ENCODE measurements around the gene PIK3R2. TPM values are rescaled to one million over a fixed set of nuclear protein-coding genes. Genes with fewer than 3 reads are reported as not detected.

The PIK3R2 gene
- total RNA-seq, 2 experiments from 2014 or later: 3.2 to 20.5 TPM

- H3K36me3 ChIP-seq (ENCODE audit: insufficient read depth, low read length): peaks cover 65% of the 10 kb centered on the region
- H3K27ac ChIP-seq (ENCODE audit: low read depth, low read length, poor library complexity, severe bottlenecking): peak overlapping the region; percentile 38
- no peak overlapping the region for H2AFZ ChIP-seq (ENCODE audit: low read length)
- BruUV-seq (replicated peaks): no TSS peak
- peaks cover 42% of the 10 kb centered on the region for H3K4me1 ChIP-seq (ENCODE audit: insufficient read depth, low read length, poor library complexity, severe bottlenecking)
- ChIA-PET CTCF (ENCODE audit: unreplicated experiment) (interaction anchor here (0.7 kb wide), 1 partner anchor 38 kb away, joined by 3 read pairs; no protein-coding TSS in a partner anchor), POLR2A (no interaction called here)
- no peak overlapping the region for H3K4me2 ChIP-seq (ENCODE audit: low read length)
- intact Hi-C loops (cut with micrococcal nuclease; ENCODE audit: unreplicated experiment): loop anchor here (2.0 kb wide), 1 partner anchor 56 kb away; no protein-coding TSS in a partner anchor
- H3K9me2 ChIP-seq (ENCODE audit: insufficient read depth, low read length): no peaks in the 10 kb centered on the region
- H4K20me1 ChIP-seq (ENCODE audit: insufficient read depth, low read length): no peaks in the 10 kb centered on the region
- TF ChIP-seq EZH2phosphoT487 (IDR thresholded peaks at IDR 0.05; ENCODE audit: borderline replicate concordance, low read depth, low read length) (no peak), CTCF (conservative IDR thresholded peaks at IDR 0.05; ENCODE audit: low read length) (peak; percentile 90)
- no peaks in the 10 kb centered on the region for H3K9me3 ChIP-seq (ENCODE audit: low read length)
- H3K4me3 ChIP-seq (ENCODE audit: low read depth, low read length, poor library complexity, severe bottlenecking): no peak overlapping the region
- no peaks in the 10 kb centered on the region for H3K79me2 ChIP-seq (ENCODE audit: insufficient read depth, low read depth, low read length)
- DNase-seq (ENCODE audit: low spot score): peak; percentile 81
Measured at GRCh38 chr19:18112989-18113478, 39.9 kb upstream of the PIK3R2 start.

GRCh38 chr19:18113827-18114226, 39.1 kb upstream of the PIK3R2 start:
- TF ChIP-seq EZH2phosphoT487 (IDR thresholded peaks at IDR 0.05; ENCODE audit: borderline replicate concordance, low read depth, low read length) (no peak), CTCF (conservative IDR thresholded peaks at IDR 0.05; ENCODE audit: low read length) (no peak)
- Histone ChIP-seq H3K4me1 (ENCODE audit: insufficient read depth, low read length, poor library complexity, severe bottlenecking) (peaks cover 42% of the 10 kb centered on the region), H2AFZ (ENCODE audit: low read length) (no peak overlapping the region), H3K36me3 (ENCODE audit: insufficient read depth, low read length) (peaks cover 60% of the 10 kb centered on the region), H3K4me2 (ENCODE audit: low read length) (no peak overlapping the region), H3K9me3 (ENCODE audit: low read length) (no peaks in the 10 kb centered on the region), H3K4me3 (ENCODE audit: low read depth, low read length, poor library complexity, severe bottlenecking) (no peak overlapping the region), H3K79me2 (ENCODE audit: insufficient read depth, low read depth, low read length) (peaks cover 7% of the 10 kb centered on the region; the same call in 1 of the 2 replicates), H3K27ac (ENCODE audit: low read depth, low read length, poor library complexity, severe bottlenecking) (no peak overlapping the region), H4K20me1 (ENCODE audit: insufficient read depth, low read length) (0 out of 2 replicates have a peak, but pooled peaks cover 3% of the 10 kb centered on the region), H3K9me2 (ENCODE audit: insufficient read depth, low read length) (no peaks in the 10 kb centered on the region)
- intact Hi-C loops (cut with micrococcal nuclease; ENCODE audit: unreplicated experiment): loop anchor here (2.0 kb wide), 1 partner anchor 55 kb away; no protein-coding TSS in a partner anchor
- POLR2A ChIA-PET: no interaction called here
- no peak for DNase-seq (ENCODE audit: low spot score)
- no TSS peak for BruUV-seq (replicated peaks)
- CTCF ChIA-PET (ENCODE audit: unreplicated experiment): no interaction called here

GRCh38 chr19:18114483-18114882, 38.5 kb upstream of the PIK3R2 start:
- Histone ChIP-seq H3K4me1 (ENCODE audit: insufficient read depth, low read length, poor library complexity, severe bottlenecking) (peaks cover 42% of the 10 kb centered on the region), H3K79me2 (ENCODE audit: insufficient read depth, low read depth, low read length) (peaks cover 13% of the 10 kb centered on the region; the same call in 1 of the 2 replicates), H2AFZ (ENCODE audit: low read length) (no peak overlapping the region), H3K4me2 (ENCODE audit: low read length) (no peak overlapping the region), H3K36me3 (ENCODE audit: insufficient read depth, low read length) (peaks cover 54% of the 10 kb centered on the region), H3K27ac (ENCODE audit: low read depth, low read length, poor library complexity, severe bottlenecking) (no peak overlapping the region), H3K9me3 (ENCODE audit: low read length) (no peaks in the 10 kb centered on the region), H3K9me2 (ENCODE audit: insufficient read depth, low read length) (no peaks in the 10 kb centered on the region), H3K4me3 (ENCODE audit: low read depth, low read length, poor library complexity, severe bottlenecking) (no peak overlapping the region), H4K20me1 (ENCODE audit: insufficient read depth, low read length) (0 out of 2 replicates have a peak, but pooled peaks cover 3% of the 10 kb centered on the region)
- no peak for DNase-seq (ENCODE audit: low spot score)
- no TSS peak for BruUV-seq (replicated peaks)
- CTCF ChIA-PET (ENCODE audit: unreplicated experiment): no interaction called here
- no peak for TF ChIP-seq EZH2phosphoT487 (IDR thresholded peaks at IDR 0.05; ENCODE audit: borderline replicate concordance, low read depth, low read length)
- no peak for TF ChIP-seq CTCF (conservative IDR thresholded peaks at IDR 0.05; ENCODE audit: low read length)
- intact Hi-C loops (cut with micrococcal nuclease; ENCODE audit: unreplicated experiment): no loop called here
- POLR2A ChIA-PET: no interaction called here

All from OCI-LY7 (cell line).